H1 (cell line): Measurements from ENCODE around the gene PRDM5. TPM values are rescaled to one million over a fixed set of nuclear protein-coding genes. Genes with fewer than 3 reads are reported as not detected.

Source experiments
- CTCF ChIA-PET: fragments of 300-600 bp; sonication (Branson Sonifier 250); formaldehyde crosslinking; loops from one replicate; lab custom pipeline; 2021; ENCODE audit not compliant: partially characterized antibody; lab: Charles Lee
- POLR2A ChIA-PET: fragments of 300-600 bp; sonication (Branson Sonifier 250); formaldehyde crosslinking; loops from one replicate; lab custom pipeline; 2021; ENCODE audit warnings: inconsistent platforms; ENCODE audit not compliant: partially characterized antibody; lab: Charles Lee
- DNase-seq, 2 experiments: peaks; one replicate each; pipeline versions ENCODE4 v3.0.0 to v3.0.0-alpha.2; 2010 to 2022; ENCODE audit warnings: low spot score in 2 of 2, low read depth in 1 of 2, mixed read lengths in 1 of 2
- FAIRE-seq: peaks from 2 replicates; lab custom pipeline; 2011; peaks lifted over from hg19 to GRCh38; lab: Jason Lieb, UNC
- H2AFZ ChIP-seq: 2 replicates; pipeline ENCODE4 v1.8.1; 2012; ENCODE audit warnings: low read length, inconsistent platforms
- H2AK5ac ChIP-seq: 2 replicates; pipeline ENCODE4 v1.6.1; 2013; ENCODE audit warnings: low read depth, low read length
- H2BK120ac ChIP-seq: replicated peaks from 2 replicates; pipeline ENCODE3; 2013; ENCODE audit warnings: low read depth, low read length, inconsistent platforms
- H2BK12ac ChIP-seq: 2 replicates; pipeline ENCODE4 v1.6.1; 2013; ENCODE audit warnings: low read depth, low read length
- H2BK15ac ChIP-seq: 2 replicates; pipeline ENCODE4 v1.6.1; 2013; ENCODE audit warnings: low read length
- H2BK20ac ChIP-seq: 2 replicates; pipeline ENCODE4 v1.6.1; 2013; ENCODE audit warnings: low read length
- H2BK5ac ChIP-seq: 2 replicates; pipeline ENCODE4 v1.6.1; 2013; ENCODE audit warnings: low read depth, low read length
- H3K14ac ChIP-seq: 2 replicates; pipeline ENCODE4 v1.6.1; 2013; ENCODE audit warnings: inconsistent platforms; ENCODE audit not compliant: insufficient read length
- H3K18ac ChIP-seq: 2 replicates; pipeline ENCODE4 v1.6.1; 2013; ENCODE audit warnings: low read length; ENCODE audit errors: extremely low read depth
- H3K23ac ChIP-seq: 2 replicates; pipeline ENCODE4 v1.6.1; 2013; ENCODE audit warnings: inconsistent platforms; ENCODE audit not compliant: insufficient read length
- H3K23me2 ChIP-seq: 2 replicates; pipeline ENCODE4 v1.6.1; 2013; ENCODE audit warnings: low read depth, low read length
- H3K27ac ChIP-seq: 2 replicates; pipeline ENCODE4 v1.6.1; 2011; ENCODE audit warnings: low read depth, low read length, inconsistent platforms
- H3K27me3 ChIP-seq, 4 experiments: replicated peaks in 1 of 4; 1 replicate in 1 of 4; 2 replicates in 3 of 4; pipeline versions ENCODE4 v1.6.1 to v1.8.1; 2011 to 2013; ENCODE audit warnings: low read length in 3 of 4, mild to moderate bottlenecking in 3 of 4, inconsistent platforms in 2 of 4, mixed read lengths in 2 of 4, moderate library complexity in 1 of 4; ENCODE audit not compliant: control insufficient read depth in 3 of 4, insufficient read depth in 3 of 4; ENCODE audit errors: extremely low read depth in 1 of 4
- H3K36me3 ChIP-seq, 4 experiments: 2 replicates each; pipeline versions ENCODE4 v1.6.1 to v1.8.1; 2011 to 2013; ENCODE audit warnings: mild to moderate bottlenecking in 4 of 4, low read length in 3 of 4, moderate library complexity in 2 of 4, control low read depth in 1 of 4, inconsistent platforms in 1 of 4; ENCODE audit not compliant: insufficient read depth in 4 of 4, control insufficient read depth in 2 of 4
- H3K4ac ChIP-seq: replicated peaks from 2 replicates; pipeline ENCODE3; 2013; ENCODE audit warnings: low read length, low read depth, mixed read lengths, inconsistent platforms; ENCODE audit not compliant: insufficient read length
- H3K4me1 ChIP-seq, 4 experiments: replicated peaks in 1 of 4; 1 replicate in 1 of 4; 2 replicates in 3 of 4; pipeline versions ENCODE4 v1.6.1 to v1.8.1; 2011 to 2013; ENCODE audit warnings: low read length in 3 of 4, inconsistent platforms in 2 of 4, mixed read lengths in 1 of 4; ENCODE audit not compliant: insufficient read depth in 4 of 4, control insufficient read depth in 3 of 4
- H3K4me2 ChIP-seq, 2 experiments: 2 replicates each; pipeline versions ENCODE4 v1.6.1 to v1.8.1; 2011 to 2013; ENCODE audit warnings: low read depth in 2 of 2, low read length in 2 of 2, control low read depth in 1 of 2, inconsistent platforms in 1 of 2, mild to moderate bottlenecking in 1 of 2; ENCODE audit not compliant: insufficient read depth in 1 of 2
- H3K4me3 ChIP-seq, 4 experiments: fragments of 200-600, 300-600 bp in 1 of 4; sonication (generic), shearing (Covaris generic), sonication (Bioruptor Twin) in 1 of 4; 2 replicates each; pipeline versions ENCODE4 v1.5.1 to v1.8.1; 2011 to 2016; ENCODE audit warnings: low read length in 4 of 4, low read depth in 3 of 4, control low read depth in 2 of 4, inconsistent platforms in 2 of 4, mild to moderate bottlenecking in 2 of 4, mixed read lengths in 1 of 4, moderate library complexity in 1 of 4; ENCODE audit not compliant: insufficient read depth in 2 of 4; ENCODE audit errors: extremely low read depth in 1 of 4
- H3K56ac ChIP-seq: replicated peaks from 2 replicates; pipeline ENCODE3; 2013; ENCODE audit warnings: low read depth, mild to moderate bottlenecking, mixed read lengths, low read length, inconsistent platforms; ENCODE audit not compliant: insufficient read length
- H3K79me1 ChIP-seq: 2 replicates; pipeline ENCODE4 v1.6.1; 2013; ENCODE audit warnings: low read depth, low read length, control low read depth
- H3K79me2 ChIP-seq, 2 experiments: 2 replicates each; pipeline versions ENCODE4 v1.6.1 to v1.8.1; 2012 to 2013; ENCODE audit warnings: low read length in 2 of 2, mild to moderate bottlenecking in 2 of 2, inconsistent platforms in 1 of 2; ENCODE audit not compliant: insufficient read depth in 2 of 2, control insufficient read depth in 1 of 2
- H3K9ac ChIP-seq, 4 experiments: replicated peaks in 1 of 4; 1 replicate in 1 of 4; 2 replicates in 3 of 4; pipeline versions ENCODE4 v1.6.1 to v1.8.1; 2011 to 2013; ENCODE audit warnings: low read depth in 3 of 4, low read length in 3 of 4, control low read depth in 2 of 4, mild to moderate bottlenecking in 2 of 4, moderate library complexity in 2 of 4, inconsistent platforms in 1 of 4; ENCODE audit errors: extremely low read depth in 1 of 4
- H3K9me3 ChIP-seq, 2 experiments: 2 replicates each; pipeline versions ENCODE4 v1.6.1 to v1.8.1; 2012 to 2013; ENCODE audit warnings: mild to moderate bottlenecking in 2 of 2, moderate library complexity in 2 of 2, control low read depth in 1 of 2, inconsistent platforms in 1 of 2, low read depth in 1 of 2, low read length in 1 of 2, mixed read lengths in 1 of 2; ENCODE audit not compliant: insufficient read depth in 2 of 2
- H4K20me1 ChIP-seq, 2 experiments: replicated peaks in 1 of 2; 2 replicates each; pipeline versions ENCODE3 to v1.8.1; 2011 to 2013; ENCODE audit warnings: inconsistent platforms in 2 of 2, low read length in 2 of 2, mild to moderate bottlenecking in 1 of 2; ENCODE audit not compliant: insufficient read depth in 2 of 2, control insufficient read depth in 1 of 2
- H4K5ac ChIP-seq: 2 replicates; pipeline ENCODE4 v1.6.1; 2013; ENCODE audit warnings: low read length, low read depth, mixed read lengths, inconsistent platforms; ENCODE audit not compliant: insufficient read length
- H4K8ac ChIP-seq: 2 replicates; pipeline ENCODE4 v1.8.0; 2013; ENCODE audit warnings: mild to moderate bottlenecking, moderate library complexity, low read length, inconsistent platforms; ENCODE audit not compliant: insufficient read depth; ENCODE audit errors: extremely low read depth
- H4K91ac ChIP-seq: replicated peaks from 2 replicates; pipeline ENCODE3; 2013; ENCODE audit warnings: low read length, mixed read lengths, inconsistent platforms; ENCODE audit not compliant: insufficient read length
- EGR1 ChIP-seq: IDR thresholded peaks from 2 replicates; pipeline ENCODE4 v1.6.1; 2011; ENCODE audit warnings: low read depth, low read length, borderline replicate concordance
- KDM4A ChIP-seq: IDR thresholded peaks from one replicate; pipeline ENCODE4 v1.7.1; 2012; ENCODE audit warnings: low read depth, mild to moderate bottlenecking, moderate library complexity, low read length, inconsistent platforms; ENCODE audit not compliant: severe bottlenecking
- TBP ChIP-seq: IDR thresholded peaks from 2 replicates; pipeline ENCODE4 v1.6.1; 2011; ENCODE audit warnings: low read depth, low read length, improper control_type of control experiment
- WGBS, 2 experiments: shearing (Covaris generic) in 1 of 2; methylation state at CpG; one replicate each; pipeline versions ENCODE4 v1.1.6 to v1.1.7; 2013 to 2015; ENCODE audit warnings: low lambda C conversion rate in 2 of 2, mixed read lengths in 2 of 2, inconsistent platforms in 1 of 2, low coverage in 1 of 2, missing lambda C conversion rate in 1 of 2; ENCODE audit not compliant: insufficient replicate concordance in 2 of 2, insufficient coverage in 1 of 2, insufficient read length in 1 of 2; ENCODE audit errors: extremely low coverage in 1 of 2, missing lambda C conversion rate in 1 of 2; 5-methylcytosine and 5-hydroxymethylcytosine counted together
- polyA plus RNA-seq, 7 experiments: library from polyadenylated mRNA; depleted of rRNA in 3 of 7; stranded (reverse) in 5 of 7; unstranded in 2 of 7; fragments of >200 nt in 5 of 7; fragments of 200-250 nt in 2 of 7; gene quantifications; 1 replicate in 5 of 7; 2 replicates in 1 of 7; 4 replicates in 1 of 7; pipeline versions ENCODE4 v1.2.1 to v1.2.3, GENCODE V29; 2011 to 2013; ENCODE audit warnings: missing spikeins in 2 of 7, mixed read lengths in 2 of 7
- total RNA-seq: library from RNA; stranded (reverse); fragmentation: NEBNext Ultra II Directional; extraction: Animal tissue kit (Norgen Biotek cat#: 25700); gene quantifications from 2 replicates; pipeline ENCODE4 v1.2.1, GENCODE V29; 2021

The PRDM5 gene
- total and polyA plus RNA-seq, 2 of the 8 experiments (the other 6 are each of a cell fraction or from before 2014, with no cell fraction given) = 8.2 to 23.4 TPM

DNA sequence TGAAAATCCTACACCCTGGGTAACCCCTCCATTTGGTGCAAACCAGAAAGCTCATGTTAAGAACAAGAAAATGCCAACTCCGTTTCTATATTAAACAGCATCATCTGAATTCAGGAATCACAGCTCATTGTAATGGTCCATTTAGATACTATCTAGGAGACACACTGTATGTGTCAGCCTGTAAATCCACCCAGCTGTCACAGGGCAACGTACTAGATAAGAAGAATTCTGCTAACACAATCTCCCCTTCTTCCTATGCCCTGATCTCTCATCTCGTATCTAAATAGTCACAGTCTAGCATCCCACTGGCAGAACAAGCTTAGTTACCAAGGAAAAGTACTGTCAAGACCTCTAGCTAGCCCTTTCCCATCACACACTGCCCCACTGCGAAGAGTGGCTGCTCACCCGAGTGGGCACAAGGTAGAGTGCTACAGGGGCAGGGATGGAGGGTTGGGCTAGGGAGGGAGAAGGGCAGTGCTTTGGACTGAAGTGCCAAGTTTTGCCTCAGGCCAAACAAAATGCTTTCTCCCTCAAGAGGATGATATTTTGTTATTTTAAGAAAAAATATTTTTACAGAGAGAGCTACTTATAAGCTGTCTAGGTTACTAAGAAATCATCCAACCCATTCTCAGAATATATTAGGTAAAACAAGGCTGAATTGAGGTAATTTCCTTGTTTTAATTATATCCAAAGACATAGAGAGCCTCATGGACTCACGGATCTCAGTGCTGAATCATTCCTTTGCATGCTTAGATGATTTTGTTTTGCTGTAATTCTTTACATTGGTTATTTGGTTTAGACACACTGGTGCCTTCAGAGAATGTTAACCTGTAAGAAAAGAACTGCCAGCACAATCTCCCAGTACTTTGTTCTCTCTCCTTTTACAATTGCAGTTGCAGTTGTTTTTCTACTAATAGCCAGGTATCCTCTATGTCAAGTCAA, 196.6 kb downstream of the PRDM5 start:
- no peak overlapping the region for H3K18ac ChIP-seq
- H3K27ac ChIP-seq = no peak overlapping the region
- H3K36me3 ChIP-seq = no peaks in the 10 kb centered on the region
- H3K23ac ChIP-seq = no peak overlapping the region
- no peaks in the 10 kb centered on the region for H3K79me2 ChIP-seq
- H3K4me3 ChIP-seq = no peak overlapping the region
- H4K8ac ChIP-seq = no peak overlapping the region
- no peaks in the 10 kb centered on the region for H3K23me2 ChIP-seq
- H2AK5ac ChIP-seq = no peak overlapping the region
- no peak overlapping the region for H2BK12ac ChIP-seq
- no peak overlapping the region for H2BK20ac ChIP-seq
- ChIA-PET POLR2A (no interaction called here), CTCF (interaction anchor here (0.6 to 1.1 kb wide), 4 partner anchors 9 to 467 kb away, joined by 3 to 5 read pairs (median 3); no protein-coding TSS in a partner anchor)
- no peak overlapping the region for H3K4me2 ChIP-seq
- H2AFZ ChIP-seq = no peak overlapping the region
- no peak overlapping the region for H4K91ac ChIP-seq
- no peak for DNase-seq
- peaks cover 0 to 15% (median 8%) of the 10 kb centered on the region in 4 experiments; a peak in 3 of 7 replicates for H3K4me1 ChIP-seq
- no peak overlapping the region for H3K14ac ChIP-seq
- no peak overlapping the region for H3K4ac ChIP-seq
- H2BK120ac ChIP-seq = no peak overlapping the region
- FAIRE-seq = no peak
- H3K79me1 ChIP-seq = no peaks in the 10 kb centered on the region
- no peak overlapping the region for H2BK5ac ChIP-seq
- H3K9me3 ChIP-seq = no peaks in the 10 kb centered on the region
- H3K9ac ChIP-seq = no peak overlapping the region
- H3K27me3 ChIP-seq = no peaks in the 10 kb centered on the region
- H2BK15ac ChIP-seq = no peak overlapping the region
- H4K20me1 ChIP-seq = no peaks in the 10 kb centered on the region
- WGBS, 2 experiments = 93% methylated on average over 6 of the region's 6 CpGs; no CpG with 5 or more reads in 1 of the 2 experiments
- no peak overlapping the region for H4K5ac ChIP-seq
- no peak overlapping the region for H3K56ac ChIP-seq
- TF ChIP-seq TBP = no peak
- no peak for TF ChIP-seq EGR1
- no peak for TF ChIP-seq KDM4A
